GM06990 (cell line): ENCODE results near the gene EXOSC10.
"Not testable (repeated sequence)": the region's sequence is repeated elsewhere in the genome, so short reads cannot be mapped to it uniquely, and the experiment has no call there.

Experiments
- DNase-seq: peaks from one replicate; pipeline ENCODE4 v3.0.0-alpha.2; 2011; ENCODE audit not compliant: insufficient read length; ENCODE audit errors: extremely low read depth
- H3K27me3 ChIP-seq: replicated peaks from 2 replicates; pipeline ENCODE4 v1.6.0; 2011; ENCODE audit warnings: low read length; ENCODE audit not compliant: control insufficient read depth, insufficient read depth
- H3K36me3 ChIP-seq: 2 replicates; pipeline ENCODE4 v1.5.1; 2011; ENCODE audit warnings: low read length; ENCODE audit not compliant: control insufficient read depth, insufficient read depth
- H3K4me3 ChIP-seq: replicated peaks from 2 replicates; pipeline ENCODE4 v1.5.1; 2011; ENCODE audit warnings: low read depth, mild to moderate bottlenecking, control low read depth, low read length
- TF ChIP-seq, protein P1 (sequence below): IDR thresholded peaks from 2 replicates; pipeline ENCODE4 v1.5.1; 2011; ENCODE audit warnings: low read length, control low read depth, mild to moderate bottlenecking, inconsistent platforms; ENCODE audit not compliant: insufficient read depth, poor library complexity, severe bottlenecking

Gene EXOSC10

DNA sequence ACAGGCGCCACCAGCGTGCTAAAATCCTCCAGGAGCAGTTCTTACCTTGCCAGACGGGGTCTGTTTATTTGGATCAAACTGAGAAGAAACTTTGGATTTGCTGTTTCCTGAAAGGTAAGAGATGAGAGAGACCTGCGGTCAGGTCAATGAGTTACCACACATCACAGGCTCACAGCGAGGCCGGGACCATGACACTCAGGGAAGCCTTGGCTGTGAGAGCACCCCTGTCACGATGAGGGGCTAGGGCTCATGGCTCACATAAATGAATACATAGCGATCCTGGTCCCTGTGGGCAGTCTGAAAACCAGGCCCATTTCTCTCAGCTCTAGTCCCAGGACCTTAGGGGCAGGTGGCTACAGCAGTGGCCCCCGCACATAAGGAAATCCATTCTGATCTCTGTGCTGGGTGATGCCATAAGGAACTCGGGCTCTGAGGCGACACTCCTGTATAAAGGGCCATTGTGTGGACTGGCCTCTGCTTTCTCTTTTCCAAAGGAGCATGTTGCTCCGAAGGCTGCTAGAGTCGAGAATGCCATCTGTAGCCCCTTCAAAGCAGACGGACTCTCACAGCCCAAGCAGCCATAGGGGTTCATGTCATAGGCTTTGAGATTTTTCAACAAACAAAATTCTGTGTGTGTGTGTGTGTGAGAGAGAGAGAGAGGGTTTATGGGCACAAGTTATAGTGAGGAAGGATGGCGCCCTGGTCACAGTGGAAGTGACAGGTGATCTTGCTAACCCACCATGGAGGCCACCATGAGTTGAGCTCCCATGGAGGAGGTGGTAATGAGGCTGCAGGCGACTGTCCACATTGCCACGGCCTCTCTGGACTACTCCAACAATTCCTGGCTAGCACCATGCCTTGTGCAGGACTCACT is 30.8 kb downstream of the EXOSC10 start:
- H3K27me3 ChIP-seq, result no peaks in the 10 kb centered on the region
- no peak overlapping the region for H3K4me3 ChIP-seq
- TF ChIP-seq, protein P1, sequence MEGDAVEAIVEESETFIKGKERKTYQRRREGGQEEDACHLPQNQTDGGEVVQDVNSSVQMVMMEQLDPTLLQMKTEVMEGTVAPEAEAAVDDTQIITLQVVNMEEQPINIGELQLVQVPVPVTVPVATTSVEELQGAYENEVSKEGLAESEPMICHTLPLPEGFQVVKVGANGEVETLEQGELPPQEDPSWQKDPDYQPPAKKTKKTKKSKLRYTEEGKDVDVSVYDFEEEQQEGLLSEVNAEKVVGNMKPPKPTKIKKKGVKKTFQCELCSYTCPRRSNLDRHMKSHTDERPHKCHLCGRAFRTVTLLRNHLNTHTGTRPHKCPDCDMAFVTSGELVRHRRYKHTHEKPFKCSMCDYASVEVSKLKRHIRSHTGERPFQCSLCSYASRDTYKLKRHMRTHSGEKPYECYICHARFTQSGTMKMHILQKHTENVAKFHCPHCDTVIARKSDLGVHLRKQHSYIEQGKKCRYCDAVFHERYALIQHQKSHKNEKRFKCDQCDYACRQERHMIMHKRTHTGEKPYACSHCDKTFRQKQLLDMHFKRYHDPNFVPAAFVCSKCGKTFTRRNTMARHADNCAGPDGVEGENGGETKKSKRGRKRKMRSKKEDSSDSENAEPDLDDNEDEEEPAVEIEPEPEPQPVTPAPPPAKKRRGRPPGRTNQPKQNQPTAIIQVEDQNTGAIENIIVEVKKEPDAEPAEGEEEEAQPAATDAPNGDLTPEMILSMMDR, result no peak
- no peak for DNase-seq
- H3K36me3 ChIP-seq, result peaks cover 43% of the 10 kb centered on the region

DNA sequence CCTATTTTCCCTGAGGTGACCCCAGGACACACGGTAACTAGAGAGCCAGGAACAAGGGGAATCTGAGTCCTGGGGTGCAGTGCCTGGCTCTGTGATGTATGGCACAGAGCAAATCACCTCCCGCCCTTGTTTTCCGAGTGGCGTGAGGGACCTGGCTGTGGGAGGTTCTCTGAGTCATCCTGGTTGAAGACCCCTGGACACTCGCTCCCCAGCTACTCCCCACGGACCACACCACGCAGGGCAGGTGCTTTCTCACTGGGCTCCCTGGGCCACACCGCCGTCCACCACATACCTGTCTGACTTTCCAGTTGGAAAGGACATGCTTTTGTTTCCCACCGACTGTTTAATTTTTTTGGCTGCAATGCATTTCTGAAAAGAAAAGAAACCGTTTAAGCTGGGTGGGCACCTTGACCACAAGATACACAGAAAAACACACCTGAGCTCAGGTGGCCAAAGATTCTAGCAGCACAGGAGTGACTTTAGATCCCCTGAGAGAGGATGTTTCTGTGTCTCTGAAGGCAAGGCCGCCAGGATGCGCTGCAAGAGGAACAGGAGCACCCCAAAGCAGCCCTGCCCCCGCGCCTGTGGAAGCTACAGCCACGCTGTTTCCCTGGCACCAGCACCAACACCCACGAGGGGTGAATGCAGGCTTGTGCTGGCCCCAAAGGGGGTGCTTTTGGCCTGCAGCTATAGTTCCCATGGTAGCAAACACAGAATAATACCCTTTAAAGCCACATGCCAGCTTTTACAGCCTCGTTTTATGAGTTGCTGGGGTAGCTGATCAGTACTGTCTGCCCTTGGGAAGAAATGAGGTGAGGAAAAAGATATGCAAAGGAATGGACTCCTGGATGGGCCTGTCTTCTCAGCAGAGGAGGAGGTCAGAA is 31.7 kb downstream of the EXOSC10 start:
- Histone ChIP-seq H3K36me3 (peaks cover 44% of the 10 kb centered on the region), H3K27me3 (no peaks in the 10 kb centered on the region), H3K4me3 (no peak overlapping the region)
- TF ChIP-seq, protein P1, result no peak
- DNase-seq, result no peak

DNA sequence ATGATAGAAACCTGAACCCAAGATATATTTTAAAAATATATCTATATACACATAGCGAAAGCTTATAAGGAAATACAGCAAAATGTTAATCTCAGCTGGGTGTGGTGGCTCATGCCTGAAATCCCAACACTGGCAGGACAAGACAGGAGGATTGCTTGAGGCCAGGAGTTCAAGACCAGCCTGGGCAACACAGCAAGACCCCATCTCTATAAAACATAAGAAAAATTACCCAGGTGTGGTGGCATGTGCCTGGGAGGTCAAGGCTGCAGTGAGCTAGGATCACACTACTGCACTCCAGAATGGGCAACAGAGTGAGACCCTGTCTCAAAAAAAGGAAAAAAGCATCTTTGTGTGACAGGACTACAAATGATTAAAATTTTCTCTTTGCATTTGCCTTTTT is 33.9 kb downstream of the EXOSC10 start:
- TF ChIP-seq, protein P1, result no peak
- Histone ChIP-seq H3K27me3 (no peaks in the 10 kb centered on the region), H3K4me3 (no peak overlapping the region), H3K36me3 (peaks cover 35% of the 10 kb centered on the region)
- no peak for DNase-seq

DNA sequence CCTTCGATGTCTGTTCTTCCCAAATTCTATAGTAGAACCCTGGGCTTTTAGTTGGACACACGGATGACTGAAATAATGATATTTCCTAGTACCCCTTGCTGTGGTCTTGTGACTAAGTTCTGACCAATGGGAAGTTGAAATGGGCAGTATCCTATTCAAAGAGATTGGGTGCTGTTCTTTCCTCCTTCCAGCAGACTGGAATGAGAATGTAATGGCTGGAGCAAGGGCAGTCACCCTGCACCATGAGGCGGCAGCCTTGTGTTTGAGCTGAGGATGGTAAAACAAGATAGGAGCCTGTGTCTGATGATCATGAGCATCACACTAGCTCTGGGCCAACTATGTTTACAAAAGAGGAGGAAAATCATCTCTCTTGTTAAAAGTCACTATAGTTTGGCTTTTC is 34.7 kb downstream of the EXOSC10 start:
- peaks cover 31% of the 10 kb centered on the region for H3K36me3 ChIP-seq
- no peak overlapping the region for H3K4me3 ChIP-seq
- no peak for DNase-seq
- TF ChIP-seq, protein P1, result no peak
- H3K27me3 ChIP-seq, result no peaks in the 10 kb centered on the region

DNA sequence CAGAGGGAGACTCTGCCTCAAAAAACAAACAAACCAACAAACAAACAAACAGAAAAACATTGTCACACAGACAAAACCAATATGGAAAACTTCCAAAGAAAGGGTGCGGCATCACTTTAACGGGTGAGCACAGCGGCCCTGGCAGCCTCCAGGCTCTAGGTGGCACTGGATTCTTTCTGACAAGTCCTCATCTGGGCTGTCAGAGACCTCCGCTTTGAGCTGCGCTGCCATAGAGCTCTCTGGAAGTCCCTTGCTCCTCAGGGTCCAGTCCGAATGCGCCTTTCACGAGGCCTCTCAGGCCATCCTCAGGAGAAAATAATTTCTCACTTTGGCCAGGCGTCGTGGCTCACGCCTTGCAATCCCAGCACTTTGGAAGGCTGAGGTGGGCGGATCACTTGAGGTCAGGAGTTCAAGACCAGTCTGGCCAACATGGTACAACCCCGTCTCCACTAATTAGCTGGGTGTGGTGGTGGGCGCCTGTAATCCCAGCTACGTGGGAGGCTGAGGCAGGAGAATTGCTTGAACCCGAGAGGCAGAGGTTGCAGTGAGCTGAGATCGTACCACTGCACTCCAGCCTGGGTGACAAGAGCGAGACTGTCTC is 35.6 kb downstream of the EXOSC10 start:
- not testable (repeated sequence) for DNase-seq, H3K27me3 ChIP-seq, H3K4me3 ChIP-seq
- peaks cover 23% of the 10 kb centered on the region for H3K36me3 ChIP-seq
